Stimulated activated CD4-positive, alpha-beta T cell treated with anti-CD3 and anti-CD28 coated beads, Interleukin-15, amount 100 ng/mL, for 1 hour (primary cell): ENCODE results near the gene EMP3.
"Not testable (repeated sequence)": the region's sequence is repeated elsewhere in the genome, so short reads cannot be mapped to it uniquely, and the experiment has no call there.

Source experiments
- DNase-seq, 2 donors: peaks; one replicate each; pipeline ENCODE4 v3.0.0-alpha.2; 2020; ENCODE audit warnings: low read depth in 1 of 2, low spot score in 1 of 2

EMP3 gene

GRCh38 chr19:48346191-48346590, 20.8 kb downstream of the EMP3 start:
- DNase-seq = no peak

- DNase-seq = no peak
Measured at GRCh38 chr19:48348045-48348444, 22.7 kb downstream of the EMP3 start.

- no peak for DNase-seq
Measured at GRCh38 chr19:48348737-48349136, 23.4 kb downstream of the EMP3 start.

- no peak for DNase-seq
Measured at GRCh38 chr19:48350856-48351255, 25.5 kb downstream of the EMP3 start.

DNA sequence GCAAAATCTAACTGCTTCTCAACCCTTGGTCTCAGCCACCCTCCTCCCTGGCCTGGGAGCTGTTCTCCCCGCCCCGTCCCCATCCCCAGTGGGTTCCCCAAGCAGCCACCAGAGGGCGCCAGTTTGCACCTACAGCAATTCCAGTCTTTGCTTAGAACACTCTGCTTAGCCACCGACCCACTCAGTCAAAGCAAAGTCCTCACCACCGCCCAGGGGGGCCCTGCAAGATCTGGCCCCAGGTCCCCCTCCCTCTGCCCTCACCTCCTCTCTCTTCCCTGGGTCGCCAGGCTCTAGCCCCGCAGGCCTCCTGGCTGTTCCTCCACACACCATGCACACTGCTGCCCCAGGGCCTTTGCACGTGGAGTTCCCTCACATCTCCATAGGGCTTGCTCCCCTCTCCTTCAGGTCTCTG, 26.0 kb downstream of the EMP3 start:
- peak; percentile 59 to 76 for DNase-seq

- no peak for DNase-seq
Measured at GRCh38 chr19:48353677-48354076, 28.3 kb downstream of the EMP3 start.

DNA sequence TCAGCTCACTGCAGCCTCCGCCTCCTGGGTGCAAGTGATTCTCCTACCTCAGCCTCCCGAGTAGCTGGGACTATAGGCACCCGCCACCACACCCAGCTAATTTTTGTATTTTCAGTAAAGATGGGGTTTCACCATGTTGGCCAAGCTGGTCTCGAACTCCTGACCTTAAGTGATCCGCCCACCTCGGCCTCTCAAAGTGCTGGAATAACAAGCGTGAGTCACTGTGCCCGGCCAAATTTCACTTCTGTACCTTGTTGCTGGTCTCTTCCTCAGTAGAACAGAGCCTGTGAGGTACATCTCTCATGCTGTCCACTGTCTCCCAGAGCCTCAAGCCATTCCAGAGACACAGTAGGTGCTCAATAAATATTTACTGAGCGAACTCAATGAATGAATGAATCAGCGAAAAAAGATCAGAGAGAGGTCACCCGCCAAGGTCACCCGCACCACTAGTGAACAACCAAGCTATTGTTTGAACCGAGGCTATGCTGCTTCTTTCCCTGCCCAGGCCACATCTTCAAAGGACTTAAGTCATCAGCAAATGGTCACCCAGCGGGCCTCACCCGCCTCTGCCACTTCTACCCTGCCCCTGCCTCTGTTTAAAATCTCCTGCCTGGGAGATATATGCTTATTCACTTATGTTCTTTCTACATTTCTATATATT, 29.1 kb downstream of the EMP3 start:
- no peak for DNase-seq

DNA sequence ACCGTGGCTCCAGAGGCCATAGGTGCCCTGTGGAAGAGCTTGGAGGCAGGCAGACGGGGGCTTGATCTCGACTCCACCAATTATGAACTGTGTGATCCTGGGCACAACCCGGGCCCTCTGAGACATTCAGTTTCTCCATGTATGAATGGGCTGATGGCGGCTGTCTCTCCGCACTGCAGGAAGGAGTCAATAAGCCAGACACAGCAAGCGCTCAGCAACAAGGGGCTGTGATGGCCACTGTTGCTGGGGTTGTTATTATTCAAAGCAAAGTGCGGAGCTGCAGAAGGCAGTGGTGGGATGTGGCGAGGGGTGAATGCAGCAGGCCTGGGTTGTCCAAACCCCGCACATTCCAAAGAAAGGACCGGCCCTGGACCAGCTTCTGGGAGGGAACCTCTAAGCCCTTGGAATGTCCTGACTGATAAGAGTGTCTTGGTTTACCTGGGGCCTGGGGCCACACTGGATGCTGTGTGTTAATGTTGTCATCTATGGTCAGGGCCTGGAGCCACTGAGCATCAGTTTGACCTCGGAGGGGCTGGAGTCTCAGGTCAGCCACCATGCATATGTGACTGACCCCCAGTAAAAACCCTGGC, 30.1 kb downstream of the EMP3 start:
- DNase-seq = no peak

DNA sequence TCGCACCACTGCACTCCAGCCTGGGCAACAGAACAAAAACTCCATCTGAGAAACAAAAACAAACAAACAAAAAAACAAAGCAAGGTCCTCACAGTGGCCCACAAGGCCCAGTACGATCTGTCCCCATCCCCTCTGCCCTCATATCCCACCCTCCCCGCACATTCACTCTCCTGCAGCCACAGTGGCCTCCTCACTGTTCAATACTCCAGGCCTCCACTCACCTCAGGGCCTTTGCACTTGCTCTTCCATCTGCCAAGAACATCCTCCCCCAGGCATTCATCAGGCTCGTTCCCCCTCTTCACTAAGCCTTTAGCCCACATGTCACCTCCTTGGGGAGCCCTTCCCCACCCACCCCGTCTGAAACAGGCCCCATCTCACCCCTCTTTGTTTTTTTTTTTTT, 33.8 kb downstream of the EMP3 start:
- DNase-seq = no peak

GRCh38 chr19:48361912-48362311, 36.6 kb downstream of the EMP3 start:
- DNase-seq = no peak

GRCh38 chr19:48362716-48363499, 37.6 kb downstream of the EMP3 start:
- DNase-seq = peak; percentile 77

DNA sequence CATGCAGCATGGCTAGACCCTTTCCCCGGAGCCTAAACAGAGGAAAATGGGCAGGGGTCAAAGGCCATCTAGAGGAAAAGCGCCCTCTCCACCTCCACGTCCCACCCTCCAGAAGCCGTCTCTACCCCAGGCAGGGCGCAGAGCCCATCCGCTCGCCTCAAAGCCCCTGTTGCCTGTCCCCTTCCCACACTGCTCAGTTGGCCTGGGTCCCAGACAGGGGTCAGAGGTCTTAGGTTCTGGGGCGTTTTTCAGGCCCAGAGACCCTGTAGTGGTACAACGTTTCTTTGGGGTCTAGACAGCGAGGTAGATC, 38.1 kb downstream of the EMP3 start:
- no peak for DNase-seq

DNA sequence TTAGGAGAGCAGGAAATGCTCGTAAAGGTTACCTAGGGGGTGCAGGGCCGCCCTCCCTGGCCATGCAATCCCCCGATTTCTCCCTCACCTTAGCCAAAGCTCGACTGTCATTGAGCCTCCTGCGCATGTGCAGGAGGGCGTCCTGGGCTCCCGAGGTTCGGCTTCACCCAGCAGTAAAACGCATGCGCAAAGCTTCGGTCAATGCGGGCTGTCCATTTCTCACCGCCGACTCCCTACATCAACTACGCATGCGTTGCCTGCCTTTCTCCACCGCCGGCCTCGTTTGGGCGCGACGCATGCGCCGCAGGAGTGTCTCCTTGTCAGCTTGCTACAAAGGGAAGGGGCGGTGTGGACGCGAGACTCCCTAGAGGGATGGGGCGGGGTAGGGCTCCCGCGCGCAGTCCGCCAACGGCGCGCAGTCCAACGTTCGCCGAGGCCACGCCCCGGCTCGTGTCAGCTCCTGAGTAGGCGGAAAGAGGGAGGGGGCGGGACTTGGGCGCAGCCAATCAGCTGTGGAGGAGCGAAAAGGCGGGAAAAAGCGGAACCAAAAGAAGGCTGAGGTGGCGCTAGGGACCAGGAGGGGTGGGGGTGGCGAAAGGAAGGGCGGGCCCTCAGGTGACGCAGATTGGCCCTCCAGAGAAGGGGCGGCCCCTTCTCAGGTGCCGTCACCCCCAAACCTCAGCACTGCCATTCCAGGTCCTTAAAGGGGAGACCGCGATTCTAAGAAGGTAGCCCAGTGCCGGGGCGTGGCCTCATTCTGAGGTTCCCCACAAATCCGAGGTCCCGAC, 38.7 kb downstream of the EMP3 start, which contains the start of the genes SYNGR4 and TMEM143:
Gene SYNGR4 (plus strand): TSS at position 558 of the 788 bp plus-strand sequence. CDS start 1,476 bp downstream, outside the sequence.
Gene TMEM143 (minus strand): TSS at position 131 of the 788 bp plus-strand sequence. CDS start 20 bp downstream, at position 111.
- DNase-seq = peak; percentile 92 to 97

DNA sequence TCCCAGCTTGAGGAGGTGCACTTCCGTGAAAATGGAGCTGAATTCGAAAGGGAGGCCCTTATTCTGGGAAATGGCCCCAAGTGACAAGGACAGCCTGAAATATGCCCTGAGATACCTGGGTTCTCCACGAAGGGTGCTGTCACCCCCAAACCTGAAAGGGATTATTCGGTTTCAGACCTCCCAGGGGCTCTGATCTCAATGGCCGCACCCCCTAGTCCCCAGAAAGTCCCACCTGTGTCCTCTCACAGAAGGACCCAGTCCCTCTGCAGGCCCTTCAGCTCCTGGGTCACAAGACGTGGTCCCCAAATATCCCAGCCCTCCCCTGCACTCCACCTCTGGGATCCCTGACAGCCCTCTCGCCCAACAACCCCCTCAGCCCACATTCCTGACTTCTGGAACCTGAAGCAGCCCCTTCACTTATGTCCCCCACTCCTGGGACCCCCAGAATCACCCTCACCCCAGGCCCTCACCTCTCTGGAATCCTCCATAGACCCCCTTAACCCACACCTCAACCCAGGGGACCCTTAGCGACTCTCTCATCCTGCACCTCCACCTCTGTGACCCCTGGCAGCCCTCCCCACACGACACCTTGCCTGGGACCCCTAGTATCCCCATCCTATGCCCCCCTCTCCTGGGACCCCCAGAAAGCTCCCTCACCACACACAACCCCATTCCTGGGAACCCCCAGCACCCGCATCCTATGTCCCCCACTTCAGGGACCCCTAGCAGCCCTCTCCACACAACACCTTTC, 39.4 kb downstream of the EMP3 start:
- DNase-seq = no peak

DNA sequence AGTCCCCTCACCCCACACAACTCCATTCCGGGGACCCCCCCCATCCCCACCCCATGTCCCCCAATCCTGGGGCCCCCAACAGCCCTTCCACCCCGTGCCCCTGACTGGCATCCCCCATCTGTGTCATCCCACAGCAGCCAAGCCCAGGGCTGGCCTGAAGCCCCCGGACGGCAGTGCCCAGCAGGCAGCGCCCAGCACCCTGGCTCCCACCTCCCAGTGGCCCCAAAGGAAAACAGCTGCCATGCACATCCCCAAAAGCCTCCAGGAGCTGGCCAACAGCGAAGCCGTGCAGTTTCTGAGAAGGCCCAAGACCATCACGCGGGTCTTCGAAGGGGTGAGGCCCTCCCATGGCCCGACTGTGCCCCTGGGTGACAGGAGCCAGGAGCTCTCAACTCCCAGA, 40.2 kb downstream of the EMP3 start:
- no peak for DNase-seq

- DNase-seq = no peak
Measured at GRCh38 chr19:48367855-48368254, 42.5 kb downstream of the EMP3 start.

GRCh38 chr19:48368936-48369335, 43.6 kb downstream of the EMP3 start:
- DNase-seq = no peak

- DNase-seq = no peak
Measured at GRCh38 chr19:48370955-48371354, 45.6 kb downstream of the EMP3 start.

DNA sequence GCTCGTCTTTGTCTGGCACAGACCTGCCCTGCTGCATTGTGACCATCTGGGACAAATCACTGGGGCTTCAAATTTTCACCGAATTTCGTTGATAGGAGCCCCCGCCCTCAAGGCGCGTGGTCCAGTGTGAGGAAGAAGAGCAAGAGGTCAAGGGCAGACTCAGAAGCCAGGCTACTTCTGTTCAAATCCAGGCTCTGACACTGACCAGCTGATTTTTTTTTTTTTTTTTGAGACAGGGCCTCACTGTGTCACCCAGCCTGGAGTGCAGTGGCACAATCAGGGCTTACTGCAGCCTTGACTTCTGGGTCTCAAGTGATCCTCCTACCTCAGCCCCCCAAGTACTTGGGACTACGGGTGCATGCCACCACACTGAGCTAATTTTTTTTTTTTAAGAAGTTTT, 46.0 kb downstream of the EMP3 start:
- no peak for DNase-seq

GRCh38 chr19:48371771-48372170, 46.4 kb downstream of the EMP3 start:
- not testable (repeated sequence) for DNase-seq

- no peak for DNase-seq
Measured at GRCh38 chr19:48372904-48373303, 47.6 kb downstream of the EMP3 start.
